Upper lobe of left lung (tissue), 4 donors: ENCODE data around the gene OAT.

Source experiments
- CTCF ChIP-seq, 6 experiments: fragments of 450-650 bp in 4 of 6; fragments of 200-600 bp in 2 of 6; sonication (generic) in 2 of 6; IDR thresholded peaks; one replicate each; pipeline ENCODE4 v1.5.1; 2016 to 2019; ENCODE audit warnings: antibody characterized with exemption in 6 of 6
- EP300 ChIP-seq, 4 donors: sonication (generic); formaldehyde crosslinking; IDR thresholded peaks; one replicate each; pipeline ENCODE4 v1.5.1; 2017; ENCODE audit warnings: antibody characterized with exemption in 4 of 4, control low read depth in 2 of 4
- POLR2A ChIP-seq, 4 donors: fragments of 450-650 bp; IDR thresholded peaks; one replicate each; pipeline ENCODE4 v1.5.1; 2016 to 2017; ENCODE audit warnings: antibody characterized with exemption in 4 of 4, mild to moderate bottlenecking in 2 of 4
- POLR2AphosphoS5 ChIP-seq, 2 donors: sonication (generic); formaldehyde crosslinking; IDR thresholded peaks; one replicate each; pipeline ENCODE4 v1.5.1; 2017; ENCODE audit warnings: antibody characterized with exemption in 2 of 2

- TF ChIP-seq POLR2A (IDR thresholded peaks at IDR 0.05) (no peak), CTCF (IDR thresholded peaks at IDR 0.05) (no peak), POLR2AphosphoS5 (IDR thresholded peaks at IDR 0.05) (no peak), EP300 (IDR thresholded peaks at IDR 0.05) (no peak)
Measured at GRCh38 chr10:124465003-124465776, 46.5 kb upstream of the OAT start.
